DOHH2 (cell line): ENCODE results near the gene TMEM132D.

Source experiments
- H3F3A ChIP-seq: fragments of 200-600 bp; sonication (generic), shearing (Covaris generic); 2 replicates; pipeline ENCODE4 v1.6.0; 2016; ENCODE audit warnings: antibody characterized with exemption, mild to moderate bottlenecking; ENCODE audit not compliant: control insufficient read depth, insufficient read depth
- H3K27ac ChIP-seq: fragments of 200-600 bp; sonication (generic); 2 replicates; pipeline ENCODE4 v1.5.1; 2014; ENCODE audit warnings: low read depth, mild to moderate bottlenecking, low read length, moderate library complexity
- H3K27me3 ChIP-seq: fragments of 200-600 bp; sonication (generic); 2 replicates; pipeline ENCODE4 v1.6.1; 2014; ENCODE audit warnings: mild to moderate bottlenecking, low read length, mixed read lengths; ENCODE audit not compliant: control insufficient read depth
- H3K36me3 ChIP-seq: fragments of 200-600 bp; sonication (generic); 2 replicates; pipeline ENCODE4 v1.6.1; 2014; ENCODE audit warnings: mild to moderate bottlenecking, low read length, moderate library complexity, mixed read lengths; ENCODE audit not compliant: control insufficient read depth
- H3K4me1 ChIP-seq: fragments of 200-600 bp; sonication (generic); 2 replicates; pipeline ENCODE4 v1.6.1; 2014; ENCODE audit warnings: mild to moderate bottlenecking, low read length, mixed read lengths; ENCODE audit not compliant: control insufficient read depth
- H3K4me2 ChIP-seq: fragments of 200-600 bp; sonication (generic); 2 replicates; pipeline ENCODE4 v1.6.0; 2014; ENCODE audit warnings: mild to moderate bottlenecking, low read length, moderate library complexity
- H3K4me3 ChIP-seq: fragments of 200-600 bp; sonication (generic); 2 replicates; pipeline ENCODE4 v1.5.1; 2014; ENCODE audit warnings: mild to moderate bottlenecking, low read length, mixed read lengths
- H3K79me2 ChIP-seq: fragments of 200-600 bp; sonication (generic); 2 replicates; pipeline ENCODE4 v1.6.1; 2014; ENCODE audit warnings: mild to moderate bottlenecking, low read length, mixed read lengths; ENCODE audit not compliant: control insufficient read depth
- H3K9me2 ChIP-seq: fragments of 200-600 bp; sonication (generic); replicated peaks from 2 replicates; pipeline ENCODE4 v1.6.1; 2014; ENCODE audit warnings: mild to moderate bottlenecking, low read length, mixed read lengths; ENCODE audit not compliant: control insufficient read depth
- H3K9me3 ChIP-seq: fragments of 200-600 bp; sonication (generic); 2 replicates; pipeline ENCODE4 v1.6.1; 2014; ENCODE audit warnings: antibody characterized with exemption, low read length, mixed read lengths; ENCODE audit not compliant: control insufficient read depth, insufficient read depth
- H4K20me1 ChIP-seq: fragments of 200-600 bp; sonication (generic); 2 replicates; pipeline ENCODE4 v1.6.0; 2014; ENCODE audit warnings: low read depth, mild to moderate bottlenecking, antibody characterized with exemption, low read length, moderate library complexity; ENCODE audit not compliant: control insufficient read depth, insufficient read depth
- EZH2phosphoT487 ChIP-seq: fragments of 200-600 bp; sonication (generic); IDR thresholded peaks from 2 replicates; pipeline ENCODE4 v1.6.1; 2017; ENCODE audit warnings: borderline replicate concordance, mild to moderate bottlenecking, antibody characterized with exemption, low read length, moderate library complexity, mixed read lengths
- TF ChIP-seq, protein P1 (sequence below): fragments of 200-600 bp; sonication (generic); IDR thresholded peaks from one replicate; pipeline ENCODE4 v1.5.1; 2014; ENCODE audit warnings: antibody characterized with exemption, mild to moderate bottlenecking, low read depth, low read length; ENCODE audit not compliant: poor library complexity, severe bottlenecking

TMEM132D gene

DNA sequence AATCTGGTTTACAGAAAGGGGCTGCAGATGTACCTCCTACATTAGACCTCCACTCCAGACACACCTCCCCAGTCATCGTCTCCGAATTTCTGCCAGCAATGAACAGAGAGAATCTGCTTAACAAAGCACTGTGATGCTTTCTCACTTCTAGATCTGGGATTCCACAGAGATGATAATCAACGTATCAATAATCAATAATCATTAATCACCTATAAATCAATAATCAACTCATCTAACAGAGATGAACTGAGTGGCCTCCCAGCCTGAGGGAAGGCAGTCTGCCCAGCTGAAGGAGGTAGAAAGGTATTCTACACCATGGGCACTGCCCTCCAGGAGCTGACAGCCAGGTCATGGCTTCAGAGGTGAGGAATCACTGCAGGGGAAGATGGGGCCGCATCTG is 183.2 kb downstream of the TMEM132D start:
- TF ChIP-seq EZH2phosphoT487, result no peak
- TF ChIP-seq, protein P1, sequence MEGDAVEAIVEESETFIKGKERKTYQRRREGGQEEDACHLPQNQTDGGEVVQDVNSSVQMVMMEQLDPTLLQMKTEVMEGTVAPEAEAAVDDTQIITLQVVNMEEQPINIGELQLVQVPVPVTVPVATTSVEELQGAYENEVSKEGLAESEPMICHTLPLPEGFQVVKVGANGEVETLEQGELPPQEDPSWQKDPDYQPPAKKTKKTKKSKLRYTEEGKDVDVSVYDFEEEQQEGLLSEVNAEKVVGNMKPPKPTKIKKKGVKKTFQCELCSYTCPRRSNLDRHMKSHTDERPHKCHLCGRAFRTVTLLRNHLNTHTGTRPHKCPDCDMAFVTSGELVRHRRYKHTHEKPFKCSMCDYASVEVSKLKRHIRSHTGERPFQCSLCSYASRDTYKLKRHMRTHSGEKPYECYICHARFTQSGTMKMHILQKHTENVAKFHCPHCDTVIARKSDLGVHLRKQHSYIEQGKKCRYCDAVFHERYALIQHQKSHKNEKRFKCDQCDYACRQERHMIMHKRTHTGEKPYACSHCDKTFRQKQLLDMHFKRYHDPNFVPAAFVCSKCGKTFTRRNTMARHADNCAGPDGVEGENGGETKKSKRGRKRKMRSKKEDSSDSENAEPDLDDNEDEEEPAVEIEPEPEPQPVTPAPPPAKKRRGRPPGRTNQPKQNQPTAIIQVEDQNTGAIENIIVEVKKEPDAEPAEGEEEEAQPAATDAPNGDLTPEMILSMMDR, result no peak
- H3F3A ChIP-seq, result no peaks in the 10 kb centered on the region
- H3K4me2 ChIP-seq, result no peak overlapping the region
- H3K79me2 ChIP-seq, result no peaks in the 10 kb centered on the region
- no peak overlapping the region for H3K4me3 ChIP-seq
- H3K27ac ChIP-seq, result no peak overlapping the region
- no peaks in the 10 kb centered on the region for H4K20me1 ChIP-seq
- no peaks in the 10 kb centered on the region for H3K9me2 ChIP-seq
- no peaks in the 10 kb centered on the region; the same call in 1 of the 2 replicates for H3K9me3 ChIP-seq
- no peaks in the 10 kb centered on the region for H3K36me3 ChIP-seq
- no peaks in the 10 kb centered on the region for H3K27me3 ChIP-seq
- H3K4me1 ChIP-seq, result no peaks in the 10 kb centered on the region

DNA sequence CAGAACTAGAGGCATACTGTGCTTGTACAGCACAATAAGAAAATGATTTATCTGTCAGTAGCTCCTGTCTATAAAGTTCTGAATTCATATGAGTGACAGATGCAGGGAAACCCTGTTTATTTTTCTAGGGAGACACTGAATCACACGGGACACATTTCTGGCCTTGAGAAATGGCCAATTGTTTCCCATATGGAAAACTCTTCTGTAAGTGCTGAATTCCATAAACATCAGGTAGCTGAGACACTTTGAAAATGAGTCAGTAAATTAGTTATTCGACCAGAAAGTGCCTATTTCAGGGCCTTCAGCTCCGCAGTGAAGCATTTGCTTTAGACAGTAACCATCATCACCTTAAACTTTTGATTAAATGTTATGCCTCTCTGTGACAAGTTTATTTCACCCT is 184.4 kb downstream of the TMEM132D start:
- TF ChIP-seq, protein P1, result no peak
- no peak for TF ChIP-seq EZH2phosphoT487
- no peaks in the 10 kb centered on the region for H3K36me3 ChIP-seq
- H3K4me3 ChIP-seq, result no peak overlapping the region
- H4K20me1 ChIP-seq, result no peaks in the 10 kb centered on the region
- H3K79me2 ChIP-seq, result no peaks in the 10 kb centered on the region
- no peaks in the 10 kb centered on the region; the same call in 1 of the 2 replicates for H3K9me3 ChIP-seq
- no peaks in the 10 kb centered on the region for H3K9me2 ChIP-seq
- H3K27me3 ChIP-seq, result no peaks in the 10 kb centered on the region
- no peak overlapping the region for H3K27ac ChIP-seq
- no peaks in the 10 kb centered on the region for H3F3A ChIP-seq
- H3K4me2 ChIP-seq, result no peak overlapping the region
- H3K4me1 ChIP-seq, result no peaks in the 10 kb centered on the region

DNA sequence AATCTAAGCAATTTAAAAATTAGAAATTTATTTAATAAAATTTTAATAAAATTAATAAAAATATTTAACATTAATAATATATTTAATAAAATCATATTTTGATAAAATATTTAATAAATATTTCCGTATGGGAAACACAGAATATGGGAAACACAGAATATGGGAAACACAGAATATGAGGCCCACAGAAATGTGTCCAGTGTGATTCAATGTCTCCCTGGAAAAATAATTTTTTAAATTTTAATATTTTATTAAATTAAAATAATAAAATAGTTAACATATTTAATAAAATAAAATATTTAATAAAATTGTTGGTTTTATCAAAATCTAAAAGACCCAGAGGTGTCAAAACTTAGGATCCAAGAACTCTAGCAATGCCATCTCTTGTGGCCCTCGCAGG is 186.4 kb downstream of the TMEM132D start:
- no peaks in the 10 kb centered on the region for H3K27me3 ChIP-seq

More for the DNA sequence above, 186.4 kb downstream of the TMEM132D start:
- H3K27ac ChIP-seq, result no peak overlapping the region
- no peaks in the 10 kb centered on the region for H3K36me3 ChIP-seq
- H3K9me2 ChIP-seq, result no peaks in the 10 kb centered on the region
- no peaks in the 10 kb centered on the region for H3K4me1 ChIP-seq
- H3F3A ChIP-seq, result no peaks in the 10 kb centered on the region
- no peaks in the 10 kb centered on the region; the same call in 1 of the 2 replicates for H3K9me3 ChIP-seq
- H3K79me2 ChIP-seq, result no peaks in the 10 kb centered on the region
- no peak overlapping the region for H3K4me3 ChIP-seq
- TF ChIP-seq, protein P1, result no peak
- no peak for TF ChIP-seq EZH2phosphoT487
- H4K20me1 ChIP-seq, result no peaks in the 10 kb centered on the region
- no peak overlapping the region for H3K4me2 ChIP-seq
